GM21786 (cell line): ENCODE results near the gene CATSPERB.
"Not testable (repeated sequence)": the region's sequence is repeated elsewhere in the genome, so short reads cannot be mapped to it uniquely, and the experiment has no call there.

Experiments used
- ATAC-seq: cut with Tn5 transposase; IDR thresholded peaks from one replicate; pipeline ENCODE4 v1.9.1; 2021; ENCODE audit not compliant: unreplicated experiment

Gene CATSPERB

GRCh38 chr14:91582761-91583160 is 149.1 kb downstream of the CATSPERB start:
- ATAC-seq = no peak

DNA sequence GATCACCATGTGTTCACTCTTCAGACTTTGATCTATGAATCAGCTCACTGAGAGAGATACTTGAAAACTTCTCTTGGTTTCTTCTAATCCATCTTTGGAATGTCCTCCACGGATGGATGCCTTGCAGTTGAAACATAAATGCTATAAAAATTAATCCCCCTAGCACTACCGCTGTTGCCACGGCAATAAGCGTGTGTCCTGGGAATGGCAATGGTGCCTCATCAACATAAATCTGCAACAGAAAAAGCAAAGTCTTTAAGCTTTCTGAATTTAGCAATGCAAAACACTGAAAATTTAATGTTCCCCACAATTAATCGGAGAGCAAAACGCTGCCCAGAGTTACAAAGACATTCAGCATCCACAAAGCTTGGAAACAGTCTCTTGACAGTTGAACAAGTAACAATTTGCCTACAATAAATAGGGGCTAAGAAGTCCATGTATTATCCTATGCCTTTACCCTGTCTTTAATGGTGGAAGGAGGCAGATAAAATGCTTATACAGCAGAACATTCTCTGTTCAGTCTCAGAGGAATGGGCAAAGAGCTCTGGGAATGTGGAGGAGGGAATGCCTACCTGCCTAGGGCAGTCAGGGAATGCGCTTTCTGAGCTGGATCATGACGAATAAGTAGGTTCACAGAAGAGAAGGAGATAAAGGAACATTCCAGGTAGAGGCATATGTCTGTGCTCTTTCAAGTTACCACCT is 150.9 kb downstream of the CATSPERB start:
- ATAC-seq = no peak

DNA sequence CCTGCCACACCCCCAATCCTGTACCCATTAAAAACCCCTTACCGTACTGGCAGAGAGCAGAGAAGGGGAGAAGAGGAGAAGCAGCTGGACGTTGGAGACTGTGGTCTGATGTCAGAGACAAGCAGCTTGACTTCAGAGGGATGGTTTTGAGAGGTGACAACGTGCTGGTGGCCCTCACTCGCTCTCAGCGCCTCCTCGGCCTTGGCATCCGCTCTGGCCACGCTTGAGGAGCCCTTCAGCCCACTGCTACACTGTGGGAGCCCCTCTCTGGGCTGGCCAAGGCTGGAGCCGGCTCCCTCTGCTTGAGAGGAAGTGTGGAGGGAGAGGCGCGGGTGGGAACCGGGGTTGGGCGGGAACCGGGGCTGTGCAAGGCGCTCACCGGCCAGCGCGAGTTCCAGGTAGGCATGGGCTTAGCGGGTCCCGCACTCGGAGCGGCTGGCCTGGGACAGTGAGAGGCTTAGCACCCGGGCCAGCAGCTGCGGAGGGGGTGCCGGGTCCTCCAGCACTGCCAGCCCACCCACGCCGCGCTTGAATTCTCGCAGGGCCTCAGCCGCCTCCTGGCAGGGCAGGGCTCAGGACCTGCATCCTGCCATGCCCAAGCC is 154.2 kb downstream of the CATSPERB start:
- ATAC-seq = no peak

- ATAC-seq = no peak
Observed at GRCh38 chr14:91575469-91576208, 156.2 kb downstream of the CATSPERB start.

- ATAC-seq = no peak
Observed at GRCh38 chr14:91573894-91574837, 157.7 kb downstream of the CATSPERB start.

DNA sequence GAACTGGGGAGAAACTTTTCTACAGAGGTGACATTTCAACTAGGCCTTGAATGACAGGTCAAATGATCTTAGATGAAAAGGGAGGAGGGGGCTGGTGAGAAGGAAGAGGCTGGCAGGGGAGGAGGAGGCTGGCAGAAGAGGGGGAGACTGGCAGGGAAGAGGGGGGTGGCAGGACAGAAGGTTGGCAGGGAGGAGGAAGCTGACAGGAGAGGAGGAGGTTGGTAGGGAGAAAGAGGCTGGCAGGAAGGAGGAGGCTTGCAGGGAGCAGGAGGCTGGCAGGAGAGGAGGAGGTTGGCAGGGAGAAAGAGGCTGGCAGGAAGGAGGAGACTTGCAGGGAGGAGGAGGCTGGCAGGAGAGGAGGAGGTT is 158.4 kb downstream of the CATSPERB start:
- no peak for ATAC-seq

DNA sequence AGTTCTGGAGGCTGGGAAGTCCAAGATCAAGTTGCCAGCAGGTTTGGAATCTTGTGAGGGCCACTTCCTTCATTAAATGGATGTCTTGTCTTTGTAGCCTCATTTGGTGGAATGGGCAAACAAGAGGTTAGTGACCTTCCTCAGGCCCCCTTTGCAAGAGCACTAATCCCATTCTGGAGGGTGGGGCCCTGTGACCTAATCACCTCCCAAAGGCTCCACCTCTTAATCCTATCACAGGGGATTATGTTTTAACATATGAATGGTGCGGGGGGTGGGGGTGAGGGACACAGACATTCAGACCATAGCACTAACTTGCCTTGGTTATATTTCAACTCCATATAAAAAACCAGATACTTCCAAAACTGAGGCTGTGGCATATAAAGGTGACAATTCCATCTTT is 161.9 kb downstream of the CATSPERB start:
- no peak for ATAC-seq

GRCh38 chr14:91569301-91569700 is 162.6 kb downstream of the CATSPERB start:
- no peak for ATAC-seq

DNA sequence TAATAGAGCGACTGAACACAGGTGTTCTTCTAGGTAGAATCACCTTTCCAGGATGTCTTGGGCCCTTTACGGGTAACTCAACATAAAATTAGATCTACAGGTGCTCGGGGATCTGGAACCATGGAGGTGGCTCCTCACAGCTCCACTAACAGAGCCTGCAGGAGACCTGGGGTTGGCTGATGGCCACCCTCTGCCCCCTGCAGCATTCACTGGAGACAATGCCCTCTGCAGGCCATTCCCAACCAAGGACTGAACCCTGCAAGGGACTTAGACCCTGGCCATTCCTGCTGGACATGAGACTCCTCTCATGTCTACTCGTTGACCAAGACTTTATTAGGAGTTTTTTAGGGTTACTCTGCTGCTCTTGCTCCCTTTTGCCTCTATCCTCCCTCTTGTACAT is 163.3 kb downstream of the CATSPERB start:
- ATAC-seq = no peak

GRCh38 chr14:91567827-91568226 is 164.1 kb downstream of the CATSPERB start:
- not testable (repeated sequence) for ATAC-seq

- no peak for ATAC-seq
Observed at GRCh38 chr14:91555531-91555930, 176.4 kb downstream of the CATSPERB start.

- no peak for ATAC-seq
Observed at GRCh38 chr14:91554535-91555332, 177.2 kb downstream of the CATSPERB start.

- no peak for ATAC-seq
Observed at GRCh38 chr14:91548108-91548507, 183.8 kb downstream of the CATSPERB start.

DNA sequence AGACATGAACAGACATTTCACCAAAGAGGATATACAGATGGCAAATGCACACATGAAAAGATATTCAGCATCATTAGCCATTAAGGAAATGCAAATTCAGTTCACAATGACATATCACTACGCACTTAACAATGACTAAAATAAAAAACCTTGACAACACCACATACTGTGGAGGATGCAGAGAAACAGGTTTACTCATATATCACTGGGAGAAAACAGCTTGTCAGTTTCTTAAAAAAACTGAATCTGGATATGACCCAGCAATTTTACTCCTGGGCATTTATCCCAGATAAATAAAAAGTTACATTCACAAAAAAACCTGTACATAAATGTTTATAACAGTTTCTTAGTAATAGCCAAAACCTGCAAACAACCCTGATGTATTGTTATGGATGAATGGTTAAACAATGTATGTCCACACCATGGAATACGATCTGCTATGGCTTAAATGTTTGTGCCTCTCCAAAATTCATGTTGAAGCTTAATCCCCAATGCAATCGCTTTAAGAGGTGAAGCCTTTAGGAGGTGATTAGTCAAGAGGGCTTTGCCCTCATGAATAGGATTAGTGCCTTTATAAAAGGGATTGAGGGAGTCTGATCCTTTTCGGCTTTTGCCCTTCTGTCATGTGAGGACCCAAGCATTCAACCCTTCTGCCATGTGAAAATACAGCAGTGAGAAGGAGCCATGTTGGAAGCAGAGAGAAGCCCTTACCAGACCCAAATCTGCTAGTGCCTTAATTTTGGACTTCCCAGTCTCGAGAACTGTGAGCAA is 185.8 kb downstream of the CATSPERB start:
- ATAC-seq = no peak

GRCh38 chr14:91545204-91545603 is 186.7 kb downstream of the CATSPERB start:
- no peak for ATAC-seq

DNA sequence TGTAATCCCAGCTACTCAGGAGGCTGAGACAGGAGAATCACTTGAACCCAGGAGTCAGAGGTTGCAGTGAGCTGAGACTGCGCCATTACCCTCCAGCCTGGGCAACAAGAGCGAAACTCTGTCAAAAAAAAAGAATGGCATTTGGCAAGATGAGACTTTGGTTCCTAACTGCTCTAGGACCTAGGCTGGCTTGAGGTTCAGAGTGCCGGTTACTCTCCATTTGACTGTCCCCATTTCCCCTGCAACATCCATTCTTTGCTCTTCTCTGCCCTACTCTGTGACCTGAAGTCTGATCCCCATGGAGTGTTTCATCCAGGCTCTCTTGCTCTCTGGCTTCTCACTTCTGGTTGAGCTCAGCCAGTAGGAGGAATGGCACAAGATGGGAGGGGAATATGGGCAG is 195.6 kb downstream of the CATSPERB start:
- no peak for ATAC-seq

DNA sequence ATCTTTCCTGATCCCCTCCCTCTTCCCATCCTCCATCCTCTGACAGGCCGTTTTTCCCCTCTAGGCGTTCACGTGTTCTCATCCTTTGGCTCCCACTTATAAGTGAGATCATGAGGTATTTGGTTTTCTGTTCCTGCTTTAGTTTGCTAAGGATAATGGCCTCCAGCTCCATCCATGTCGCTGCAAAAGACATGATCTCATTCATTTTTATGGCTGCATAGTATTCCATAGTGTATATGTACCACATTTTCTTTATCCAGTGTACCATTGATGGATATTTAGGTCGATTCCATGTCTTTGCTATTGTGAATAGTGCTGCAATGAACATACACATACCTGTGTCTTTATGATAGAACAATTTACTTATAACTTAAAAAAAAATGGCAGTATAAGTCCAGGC is 197.8 kb downstream of the CATSPERB start:
- ATAC-seq = not testable (repeated sequence)

GRCh38 chr14:91533623-91534022 is 198.3 kb downstream of the CATSPERB start:
- ATAC-seq = no peak
